Measurements from ENCODE around the gene C5orf15. TPM values are rescaled to one million over a fixed set of nuclear protein-coding genes. Genes with fewer than 3 reads are reported as not detected.
"Not testable (repeated sequence)": the region's sequence is repeated elsewhere in the genome, so short reads cannot be mapped to it uniquely, and the experiment has no call there.

C5orf15 gene
- total RNA-seq, 1 experiment from 2014 or later = 216 TPM

- no peak for DNase-seq (ENCODE audit: low read depth)
Measured at GRCh38 chr5:133994297-133994989, 26.0 kb upstream of the C5orf15 start.

- peak; percentile 75 for DNase-seq (ENCODE audit: low read depth)
Measured at GRCh38 chr5:133993185-133993936, 24.9 kb upstream of the C5orf15 start.

- DNase-seq (ENCODE audit: low read depth) = no peak
Measured at GRCh38 chr5:133992429-133993155, 24.2 kb upstream of the C5orf15 start.

GRCh38 chr5:133991171-133991910, 22.9 kb upstream of the C5orf15 start:
- DNase-seq (ENCODE audit: low read depth) = no peak

- no peak for DNase-seq (ENCODE audit: low read depth)
Measured at GRCh38 chr5:133990396-133990795, 22.0 kb upstream of the C5orf15 start.

GRCh38 chr5:133985540-133986180, 17.2 kb upstream of the C5orf15 start:
- no peak for DNase-seq (ENCODE audit: low read depth)

GRCh38 chr5:133983674-133984073, 15.2 kb upstream of the C5orf15 start:
- no peak for DNase-seq (ENCODE audit: low read depth)

GRCh38 chr5:133981714-133982113, 13.3 kb upstream of the C5orf15 start:
- no peak for DNase-seq (ENCODE audit: low read depth)

- no peak for DNase-seq (ENCODE audit: low read depth)
Measured at GRCh38 chr5:133980652-133981051, 12.2 kb upstream of the C5orf15 start.

GRCh38 chr5:133978943-133979342, 10.5 kb upstream of the C5orf15 start:
- no peak for DNase-seq (ENCODE audit: low read depth)

- DNase-seq (ENCODE audit: low read depth) = peak; percentile 72
Measured at GRCh38 chr5:133977858-133978257, 9.4 kb upstream of the C5orf15 start.

- DNase-seq (ENCODE audit: low read depth) = no peak
Measured at GRCh38 chr5:133977161-133977787, 8.8 kb upstream of the C5orf15 start.

GRCh38 chr5:133975546-133975945, 7.1 kb upstream of the C5orf15 start:
- not testable (repeated sequence) for DNase-seq (ENCODE audit: low read depth)

- DNase-seq (ENCODE audit: low read depth) = no peak
Measured at GRCh38 chr5:133974142-133974541, 5.7 kb upstream of the C5orf15 start.

GRCh38 chr5:133970325-133970909, 2.0 kb upstream of the C5orf15 start:
- no peak for DNase-seq (ENCODE audit: low read depth)

GRCh38 chr5:133969654-133970324, 1.4 kb upstream of the C5orf15 start:
- peak; percentile 48 for DNase-seq (ENCODE audit: low read depth)

GRCh38 chr5:133967698-133968203, 674 bp downstream of the C5orf15 start:
- DNase-seq (ENCODE audit: low read depth) = peak; percentile 77

- peak; percentile 23 for DNase-seq (ENCODE audit: low read depth)
Measured at GRCh38 chr5:133967124-133967523, 1.3 kb downstream of the C5orf15 start.

GRCh38 chr5:133966090-133966489, 2.3 kb downstream of the C5orf15 start:
- DNase-seq (ENCODE audit: low read depth) = no peak

All from M059J (cell line).